GM18868 (cell line): ENCODE data around the gene LHFPL5.

Source experiments
- ATAC-seq: cut with Tn5 transposase; IDR thresholded peaks from one replicate; pipeline ENCODE4 v1.9.1; 2021; ENCODE audit warnings: mild to moderate bottlenecking, moderate library complexity; ENCODE audit not compliant: unreplicated experiment

LHFPL5 gene

DNA sequence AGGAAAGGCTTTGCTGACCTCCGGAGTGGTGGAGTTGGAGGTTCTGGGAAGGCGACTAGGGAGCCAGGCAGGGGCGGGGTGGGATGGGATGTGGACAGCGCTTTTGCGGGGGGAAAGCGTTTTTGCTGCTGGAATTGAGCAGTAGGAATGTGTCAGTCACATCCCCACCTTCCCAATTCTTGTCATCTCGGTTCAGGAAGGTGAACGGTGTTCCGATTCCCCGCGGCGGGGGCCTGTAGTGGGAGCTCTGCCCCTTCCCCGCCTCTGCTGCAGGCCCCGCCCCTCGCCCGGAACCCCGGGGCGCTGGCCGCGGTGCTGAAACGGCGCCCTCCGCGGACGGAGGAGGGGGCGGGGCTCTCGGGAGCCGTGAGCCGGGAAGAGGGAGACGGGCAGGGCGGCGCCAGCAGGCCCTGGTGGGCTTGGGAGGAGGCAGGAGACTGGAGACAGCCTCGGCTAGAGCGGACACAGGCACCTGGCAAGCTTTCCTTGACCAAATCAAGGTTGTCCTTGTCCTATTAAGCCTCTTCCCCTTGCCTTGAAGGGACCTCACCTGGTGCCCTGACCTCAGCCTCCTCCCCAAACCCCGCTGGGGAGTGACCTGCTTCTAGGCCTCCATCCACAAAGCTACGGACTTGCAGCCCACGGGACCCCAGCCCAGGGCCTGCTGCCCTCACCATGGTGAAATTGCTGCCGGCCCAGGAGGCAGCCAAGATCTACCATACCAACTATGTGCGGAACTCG is at the start of gene LHFPL5:
LHFPL5 (plus strand) TSS at position 357 of the 741 bp plus-strand sequence; CDS start at position 676, 319 bp downstream.
- ATAC-seq, result no peak

- no peak for ATAC-seq
Observed at GRCh38 chr6:35757456-35758123, 47.6 kb upstream of the LHFPL5 start.

DNA sequence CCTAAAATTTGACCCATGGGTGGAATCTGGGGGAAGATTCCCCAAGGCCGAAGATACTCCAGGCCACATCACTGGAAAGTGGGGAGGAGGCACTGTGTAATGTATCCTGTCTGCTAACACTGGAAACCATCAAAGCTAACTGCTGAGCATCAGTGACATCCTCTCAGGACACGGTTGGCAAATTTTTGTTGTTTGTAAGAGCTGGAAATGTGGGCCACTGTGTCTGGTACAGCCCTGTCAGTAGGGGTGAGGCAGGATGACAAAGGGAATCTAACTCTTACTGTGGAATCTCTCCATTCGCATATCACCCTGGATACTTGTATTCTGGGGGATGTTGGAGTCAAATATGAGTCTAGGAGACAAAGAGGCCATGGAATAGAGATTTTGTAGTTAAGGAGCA is 45.7 kb upstream of the LHFPL5 start:
- no peak for ATAC-seq

- no peak for ATAC-seq
Observed at GRCh38 chr6:35765739-35766138, 39.4 kb upstream of the LHFPL5 start.

- ATAC-seq, result no peak
Observed at GRCh38 chr6:35769211-35769610, 35.9 kb upstream of the LHFPL5 start.

GRCh38 chr6:35771343-35771627 is 33.9 kb upstream of the LHFPL5 start:
- ATAC-seq, result no peak

GRCh38 chr6:35774116-35774794 is 30.9 kb upstream of the LHFPL5 start:
- ATAC-seq, result no peak

DNA sequence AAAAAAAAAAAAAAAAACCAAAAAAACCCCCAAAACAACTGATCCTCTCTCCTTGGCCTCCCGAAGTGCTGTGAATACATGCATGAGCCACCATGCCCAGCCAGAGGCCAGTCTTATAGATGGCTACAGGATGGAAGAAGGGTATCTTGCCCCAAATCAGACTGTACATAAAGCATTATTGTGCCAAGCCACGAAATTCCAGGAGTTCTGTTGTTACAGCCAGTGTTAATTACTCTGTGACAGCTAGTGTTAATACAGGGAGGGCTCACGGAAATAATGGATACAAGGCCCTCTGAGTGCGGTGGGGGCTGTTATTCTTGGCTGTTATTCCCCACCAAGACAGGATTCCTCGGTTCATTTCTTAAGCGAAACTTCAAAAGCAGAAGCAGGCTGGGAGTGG is 30.1 kb upstream of the LHFPL5 start:
- no peak for ATAC-seq

- no peak for ATAC-seq
Observed at GRCh38 chr6:35776364-35777215, 28.6 kb upstream of the LHFPL5 start, which contains the start of gene CLPSL2. Gene CLPSL2 (plus strand): TSS chr6:35776598. CDS start chr6:35776619, 21 bp downstream.

DNA sequence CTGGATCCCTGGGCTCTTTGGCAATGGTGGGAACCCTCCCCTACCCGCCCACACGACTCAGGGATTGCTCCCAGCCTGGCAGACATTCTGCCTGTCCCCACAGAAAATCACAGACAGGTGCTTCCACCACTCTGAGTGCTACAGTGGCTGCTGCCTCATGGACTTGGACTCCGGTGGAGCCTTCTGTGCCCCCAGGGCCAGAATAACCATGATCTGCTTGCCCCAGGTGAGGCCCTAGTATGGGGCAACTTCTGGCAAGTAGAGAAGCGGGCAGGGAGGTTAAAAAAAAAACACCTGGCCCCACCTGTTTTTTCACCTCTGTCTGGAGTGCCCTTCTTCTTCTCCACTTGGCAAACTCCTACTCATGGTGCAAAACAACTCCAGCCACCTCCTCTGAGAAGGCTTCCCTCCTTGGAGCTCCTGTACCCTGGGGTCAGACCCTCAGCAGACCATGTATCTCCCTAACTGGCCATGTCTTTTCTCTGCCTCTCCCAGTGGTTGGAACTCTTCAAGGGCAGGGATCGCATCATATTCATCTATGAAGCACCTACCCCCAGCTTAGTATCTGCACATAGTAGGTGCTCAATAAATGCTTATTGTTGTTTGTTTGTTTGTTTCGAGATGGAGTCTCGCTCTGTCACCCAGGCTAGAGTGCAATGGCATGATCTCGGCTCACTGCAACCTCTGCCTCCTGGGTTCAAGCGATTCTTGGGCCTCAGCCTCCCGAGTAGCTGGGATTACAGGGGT is 27.6 kb upstream of the LHFPL5 start:
- no peak for ATAC-seq

GRCh38 chr6:35778437-35778836 is 26.7 kb upstream of the LHFPL5 start:
- no peak for ATAC-seq

GRCh38 chr6:35780719-35781118 is 24.4 kb upstream of the LHFPL5 start, which contains the start of gene CLPSL1:
Gene CLPSL1 (plus strand): TSS chr6:35781019. CDS start chr6:35781111, 92 bp downstream.
- no peak for ATAC-seq

DNA sequence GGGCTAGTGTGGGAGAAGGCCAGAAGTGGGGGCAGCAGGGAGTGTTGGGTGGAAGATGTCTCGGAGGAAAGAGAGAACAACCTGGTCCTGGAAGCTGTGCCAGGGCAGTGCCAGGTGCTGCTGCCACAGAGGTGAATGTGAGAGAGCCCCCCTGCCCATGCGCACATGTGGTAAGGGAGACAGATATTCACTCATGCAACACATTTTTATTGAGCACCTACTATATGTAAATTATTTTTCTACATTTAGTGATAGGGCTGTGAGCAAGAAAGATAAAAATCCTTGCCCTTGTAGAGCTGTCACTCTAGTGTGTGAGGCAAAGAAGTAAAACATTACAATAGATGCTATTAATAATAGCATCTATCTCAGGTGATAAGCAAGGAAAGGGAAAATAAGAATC is 23.9 kb upstream of the LHFPL5 start:
- ATAC-seq, result no peak

GRCh38 chr6:35782424-35782823 is 22.7 kb upstream of the LHFPL5 start:
- ATAC-seq, result no peak

GRCh38 chr6:35784200-35784599 is 21.0 kb upstream of the LHFPL5 start:
- ATAC-seq, result no peak

DNA sequence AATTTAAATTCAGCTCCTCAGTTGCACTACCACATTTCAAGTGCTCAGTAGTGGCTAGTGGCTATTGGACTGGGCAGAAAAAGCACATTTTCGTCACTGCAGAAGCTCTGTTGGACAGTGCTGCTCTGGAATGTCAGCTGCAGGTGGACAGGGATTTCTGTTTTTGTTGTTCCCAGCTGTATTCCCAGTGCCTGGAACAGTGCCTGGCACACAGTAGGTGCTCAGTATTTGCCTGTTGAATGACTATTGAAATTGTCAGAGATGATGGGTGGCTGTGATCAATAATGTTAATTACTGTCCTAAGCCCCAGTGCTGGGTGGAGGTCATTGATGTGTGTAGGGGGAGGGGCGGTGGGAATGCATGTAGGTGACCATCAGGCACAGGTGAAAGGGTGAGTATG is 18.9 kb upstream of the LHFPL5 start:
- no peak for ATAC-seq

DNA sequence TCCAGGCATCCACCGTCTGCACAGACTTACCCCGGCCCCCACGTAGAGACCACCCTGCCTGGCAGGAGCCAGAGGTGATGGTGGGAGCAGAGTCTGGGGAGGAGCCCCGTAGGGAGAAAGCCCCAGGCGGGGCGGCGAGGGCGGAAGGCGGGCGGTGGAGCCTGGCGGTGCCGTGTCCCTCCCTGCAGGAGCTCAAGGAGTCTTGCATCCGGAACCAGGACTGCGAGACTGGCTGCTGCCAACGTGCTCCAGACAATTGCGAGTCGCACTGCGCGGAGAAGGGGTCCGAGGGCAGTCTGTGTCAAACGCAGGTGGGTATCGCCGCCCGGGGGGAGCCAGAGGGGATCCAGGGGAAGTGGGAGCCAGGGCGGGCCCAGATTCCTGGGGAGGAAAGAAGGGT is 18.3 kb upstream of the LHFPL5 start:
- no peak for ATAC-seq

GRCh38 chr6:35787266-35788218 is 17.6 kb upstream of the LHFPL5 start:
- no peak for ATAC-seq

DNA sequence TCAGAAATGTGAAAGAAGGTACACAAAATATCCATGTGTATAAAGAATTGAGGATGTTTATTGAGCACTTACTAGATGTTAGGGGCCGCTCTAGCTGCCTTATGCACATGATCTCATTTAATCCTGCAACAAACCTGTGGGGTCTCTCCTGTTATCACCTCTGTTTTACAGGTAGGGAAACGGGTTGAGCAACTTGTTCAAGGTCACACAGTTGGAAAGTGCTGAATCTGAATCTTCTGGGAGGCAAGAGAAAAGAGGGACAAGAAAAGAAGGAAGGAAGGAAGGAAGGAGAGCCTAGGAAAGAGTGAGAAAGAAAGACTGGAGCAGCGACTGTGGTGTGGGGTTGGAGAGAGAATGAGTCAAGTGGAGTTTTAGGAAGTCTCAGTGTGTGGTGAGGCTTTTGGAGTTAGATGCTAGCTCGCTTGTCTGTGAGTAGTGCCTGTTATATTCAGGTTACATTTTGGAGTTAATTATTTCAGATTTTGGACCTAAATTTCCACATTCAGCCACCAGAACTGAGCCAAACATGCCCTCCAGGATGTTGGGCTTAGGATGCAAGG is 16.6 kb upstream of the LHFPL5 start:
- no peak for ATAC-seq
